ENCODE results near the gene KRT83.

DNA sequence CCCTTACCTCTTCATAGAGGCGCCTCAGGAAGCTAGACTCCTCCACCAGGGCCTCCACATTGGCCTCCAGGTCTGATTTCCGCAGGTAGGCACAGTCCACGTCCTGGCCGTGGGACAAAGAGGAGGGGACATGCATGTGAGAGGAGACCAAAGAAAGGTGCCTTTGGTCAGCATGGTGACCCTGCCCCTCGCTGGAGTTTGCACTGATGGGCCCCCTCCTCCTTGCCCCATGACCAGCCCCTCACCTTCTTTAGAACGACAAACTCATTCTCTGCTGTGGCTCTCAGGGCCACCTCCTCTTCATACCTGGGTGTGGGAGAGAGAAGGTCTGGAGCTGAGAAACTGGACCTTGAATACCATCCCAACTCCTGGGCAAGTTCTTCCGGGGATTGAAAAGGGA, 42.9 kb upstream of the KRT83 start:
- TF ChIP-seq POLR2AphosphoS5 (IDR thresholded peaks at IDR 0.05; ENCODE audit: borderline replicate concordance, low read depth, low read length) (no peak), EZH2 (IDR thresholded peaks at IDR 0.05) (no peak)
